RWPE2 (cell line): ENCODE results near the gene NLRP7.
"Not testable (repeated sequence)": the region's sequence is repeated elsewhere in the genome, so short reads cannot be mapped to it uniquely, and the experiment has no call there.

Source experiments
- ATAC-seq: fragments of 200-7000 bp; cut with Tn5 transposase; 3 replicates; pipeline ENCODE4 v1.9.1; 2021; ENCODE audit warnings: low read depth
- DNase-seq: peaks from one replicate; pipeline ENCODE4 v3.0.0-alpha.2; 2020; ENCODE audit warnings: low spot score
- H3K27ac ChIP-seq: fragments of 450-650 bp; 2 replicates; pipeline ENCODE4 v1.5.1; 2017; ENCODE audit warnings: mild to moderate bottlenecking; ENCODE audit not compliant: poor library complexity, severe bottlenecking
- H3K27me3 ChIP-seq: fragments of 250-450 bp; sonication (Bioruptor Pico); 2 replicates; pipeline ENCODE4 v1.5.1; 2021; ENCODE audit warnings: mild to moderate bottlenecking, moderate library complexity; ENCODE audit not compliant: insufficient read depth, poor library complexity, severe bottlenecking
- H3K36me3 ChIP-seq: fragments of 250-450 bp; sonication (Bioruptor Pico); 2 replicates; pipeline ENCODE4 v1.5.1; 2020; ENCODE audit warnings: low read depth, mild to moderate bottlenecking, moderate library complexity
- H3K4me1 ChIP-seq: fragments of 250-450 bp; sonication (Bioruptor Pico); 2 replicates; pipeline ENCODE4 v1.5.1; 2021; ENCODE audit warnings: mild to moderate bottlenecking, moderate library complexity; ENCODE audit not compliant: insufficient read depth, poor library complexity, severe bottlenecking
- H3K4me3 ChIP-seq: fragments of 250-450 bp; sonication (Bioruptor Pico); 2 replicates; pipeline ENCODE4 v1.5.1; 2021; ENCODE audit warnings: mild to moderate bottlenecking, moderate library complexity; ENCODE audit not compliant: severe bottlenecking
- H3K9me3 ChIP-seq: fragments of 250-450 bp; sonication (Bioruptor Pico); 2 replicates; pipeline ENCODE4 v1.5.1; 2021; ENCODE audit warnings: mild to moderate bottlenecking, moderate library complexity; ENCODE audit not compliant: severe bottlenecking
- TF ChIP-seq, protein P1 (sequence below): fragments of 450-650 bp; IDR thresholded peaks from one replicate; pipeline ENCODE4 v1.5.1; 2017; ENCODE audit warnings: mild to moderate bottlenecking, moderate library complexity; ENCODE audit not compliant: poor library complexity, severe bottlenecking

The NLRP7 gene

DNA sequence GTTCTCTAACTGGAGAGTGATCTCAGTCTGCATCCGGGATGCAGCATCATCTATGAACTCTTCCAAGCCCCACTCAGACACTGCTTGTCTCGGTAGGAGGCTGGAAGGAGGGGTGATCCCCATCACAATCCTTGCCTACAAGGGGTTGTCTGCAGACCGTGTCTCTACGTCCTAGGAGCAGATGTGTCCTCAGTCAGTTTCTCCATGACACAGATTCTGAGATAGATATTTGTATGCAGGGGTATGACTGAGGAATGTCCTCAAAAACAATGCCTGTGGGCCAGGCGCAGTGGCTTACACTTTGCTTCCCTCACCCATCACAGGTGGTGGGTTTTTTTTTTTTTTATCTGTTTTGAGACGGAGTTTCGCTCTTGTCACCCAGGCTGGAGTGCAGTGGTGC, 40.5 kb downstream of the NLRP7 start:
- ATAC-seq (no peak), DNase-seq (no peak)
- Histone ChIP-seq H3K4me1 (no peaks in the 10 kb centered on the region), H3K27ac (no peak overlapping the region), H3K9me3 (no peaks in the 10 kb centered on the region), H3K4me3 (no peak overlapping the region), H3K36me3 (no peaks in the 10 kb centered on the region), H3K27me3 (no peaks in the 10 kb centered on the region)
- TF ChIP-seq, protein P1, sequence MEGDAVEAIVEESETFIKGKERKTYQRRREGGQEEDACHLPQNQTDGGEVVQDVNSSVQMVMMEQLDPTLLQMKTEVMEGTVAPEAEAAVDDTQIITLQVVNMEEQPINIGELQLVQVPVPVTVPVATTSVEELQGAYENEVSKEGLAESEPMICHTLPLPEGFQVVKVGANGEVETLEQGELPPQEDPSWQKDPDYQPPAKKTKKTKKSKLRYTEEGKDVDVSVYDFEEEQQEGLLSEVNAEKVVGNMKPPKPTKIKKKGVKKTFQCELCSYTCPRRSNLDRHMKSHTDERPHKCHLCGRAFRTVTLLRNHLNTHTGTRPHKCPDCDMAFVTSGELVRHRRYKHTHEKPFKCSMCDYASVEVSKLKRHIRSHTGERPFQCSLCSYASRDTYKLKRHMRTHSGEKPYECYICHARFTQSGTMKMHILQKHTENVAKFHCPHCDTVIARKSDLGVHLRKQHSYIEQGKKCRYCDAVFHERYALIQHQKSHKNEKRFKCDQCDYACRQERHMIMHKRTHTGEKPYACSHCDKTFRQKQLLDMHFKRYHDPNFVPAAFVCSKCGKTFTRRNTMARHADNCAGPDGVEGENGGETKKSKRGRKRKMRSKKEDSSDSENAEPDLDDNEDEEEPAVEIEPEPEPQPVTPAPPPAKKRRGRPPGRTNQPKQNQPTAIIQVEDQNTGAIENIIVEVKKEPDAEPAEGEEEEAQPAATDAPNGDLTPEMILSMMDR: no peak

DNA sequence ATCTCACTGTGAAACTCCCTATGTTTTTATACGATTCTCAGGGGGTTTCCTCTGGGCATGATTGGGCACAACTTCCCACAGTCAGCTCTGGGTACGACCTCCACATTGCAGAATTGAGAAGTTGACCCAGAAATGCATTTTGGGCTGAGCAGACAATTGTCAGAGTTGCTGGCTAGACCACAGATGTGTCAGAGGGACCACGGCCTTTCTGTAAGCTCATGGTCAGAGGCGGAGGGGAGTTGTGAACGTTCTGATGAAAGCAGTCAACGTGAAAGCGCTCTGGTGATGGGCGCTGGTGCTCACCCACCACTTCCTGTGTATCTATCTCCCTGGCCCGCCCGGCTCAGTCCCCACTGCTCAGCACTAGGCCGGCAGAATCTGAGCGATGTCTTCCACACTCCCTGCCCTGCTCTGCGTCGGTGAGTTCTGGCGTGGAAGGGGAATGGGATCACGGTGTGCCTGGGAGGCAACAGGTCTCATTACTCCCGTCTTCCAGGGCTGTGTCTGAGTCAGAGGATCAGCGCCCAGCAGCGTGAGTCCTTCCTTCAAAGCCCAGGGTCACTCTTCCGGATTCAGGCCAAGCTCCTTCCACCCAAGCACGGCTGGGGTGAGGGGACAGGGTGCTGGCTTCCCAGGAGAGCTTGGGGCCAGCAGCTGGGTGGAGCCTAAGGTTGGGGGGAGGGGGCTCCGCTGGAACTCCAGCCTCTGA, 41.4 kb downstream of the NLRP7 start, which contains the start of gene NCR1:
TSS of gene NCR1 (plus strand) at position 346 of the 709 bp plus-strand sequence. CDS start at position 386, 40 bp downstream.
- no peaks in the 10 kb centered on the region for H3K9me3 ChIP-seq
- H3K27me3 ChIP-seq: no peaks in the 10 kb centered on the region
- DNase-seq (peak; percentile 27), ATAC-seq (0 out of 3 replicates have a peak, but pooled peaks have one; percentile 21)
- TF ChIP-seq, protein P1: no peak
- H3K4me3 ChIP-seq: no peak within 1 kb of the TSS
- H3K4me1 ChIP-seq: no peaks in the 10 kb centered on the region
- H3K27ac ChIP-seq: no peak within 1 kb of the TSS
- H3K36me3 ChIP-seq: no peaks in the 10 kb centered on the region

DNA sequence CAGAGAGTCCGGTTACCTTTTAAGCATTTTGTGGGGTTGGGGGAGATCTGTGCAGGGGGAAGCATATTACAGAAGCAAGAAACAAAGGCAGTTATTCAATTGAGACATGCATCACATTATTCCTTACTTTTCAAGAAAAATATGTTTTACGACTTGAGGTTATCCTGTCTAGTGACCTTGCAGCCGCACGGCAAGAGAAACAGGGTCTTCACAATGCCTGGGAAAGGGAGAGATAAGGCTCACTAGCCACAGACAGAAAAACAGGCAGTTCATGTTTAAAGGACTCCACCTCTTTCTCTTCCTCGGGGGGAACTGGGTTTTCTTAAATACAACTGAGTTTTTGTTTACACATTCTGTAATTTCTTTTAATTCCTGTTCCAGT, 41.9 kb downstream of the NLRP7 start:
- H3K27me3 ChIP-seq: no peaks in the 10 kb centered on the region
- no peaks in the 10 kb centered on the region for H3K9me3 ChIP-seq
- H3K36me3 ChIP-seq: no peaks in the 10 kb centered on the region
- TF ChIP-seq, protein P1: no peak
- no peaks in the 10 kb centered on the region for H3K4me1 ChIP-seq
- no peak overlapping the region for H3K27ac ChIP-seq
- H3K4me3 ChIP-seq: no peak overlapping the region
- DNase-seq (no peak), ATAC-seq (no peak)

DNA sequence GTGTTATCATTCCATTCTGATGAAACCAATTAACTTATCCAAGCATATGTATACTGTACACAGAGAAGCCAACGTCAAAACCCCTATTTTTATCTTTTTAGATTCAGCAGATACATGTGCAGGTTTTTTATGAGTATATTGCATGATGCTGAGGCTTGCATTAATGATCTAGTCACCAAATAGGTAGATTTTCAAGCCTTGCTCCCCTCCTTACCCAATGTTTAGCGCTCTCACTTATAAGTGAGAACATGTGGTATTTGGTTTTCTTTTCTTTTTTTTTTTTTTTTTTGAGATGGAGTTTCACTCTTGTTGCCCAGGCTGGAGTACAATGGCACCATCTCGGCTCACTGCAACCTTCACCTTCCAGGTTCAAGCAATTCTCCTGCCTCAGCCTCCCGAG, 43.1 kb downstream of the NLRP7 start:
- not testable (repeated sequence) for H3K4me1 ChIP-seq, H3K9me3 ChIP-seq, ATAC-seq

DNA sequence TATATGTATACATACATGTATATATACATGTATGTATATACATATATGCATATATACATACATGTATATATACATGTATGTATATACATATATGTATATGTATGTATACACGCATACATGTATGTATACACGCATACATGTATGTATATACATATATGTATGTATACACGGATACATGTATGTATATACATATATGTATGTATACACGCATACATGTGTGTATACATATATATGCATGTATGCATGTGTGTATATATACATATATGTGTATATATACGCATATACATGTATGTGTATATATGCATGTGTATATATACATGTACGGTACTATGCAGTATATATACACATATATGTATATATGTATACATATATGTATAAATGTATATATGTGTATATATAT, 44.0 kb downstream of the NLRP7 start:
- Histone ChIP-seq H3K36me3 (no peaks in the 10 kb centered on the region), H3K27ac (no peak overlapping the region), H3K4me1 (no peaks in the 10 kb centered on the region), H3K4me3 (no peak overlapping the region), H3K9me3 (no peaks in the 10 kb centered on the region), H3K27me3 (no peaks in the 10 kb centered on the region)
- TF ChIP-seq, protein P1: no peak
- ATAC-seq: no peak
- no peak for DNase-seq

More for the DNA sequence above, 43.1 kb downstream of the NLRP7 start:
- H3K4me3 ChIP-seq, DNase-seq, H3K27me3 ChIP-seq, H3K27ac ChIP-seq, H3K36me3 ChIP-seq: not testable (repeated sequence)
